Activated CD4-positive, alpha-beta T cell treated with anti-CD3 and anti-CD28 coated beads, Interleukin-2, amount 50 U/mL, for 4 hours (primary cell): Measurements from ENCODE around the gene CASS4.

Experiments
- DNase-seq, 2 experiments: peaks; one replicate each; pipeline ENCODE4 v3.0.0-alpha.2; 2020

Gene CASS4

GRCh38 chr20:56426026-56426425, 14.0 kb downstream of the CASS4 start:
- DNase-seq, result no peak

- no peak for DNase-seq
Measured at GRCh38 chr20:56426926-56427325, 14.9 kb downstream of the CASS4 start.

GRCh38 chr20:56427797-56428196, 15.7 kb downstream of the CASS4 start:
- no peak for DNase-seq

GRCh38 chr20:56428410-56428809, 16.4 kb downstream of the CASS4 start:
- no peak for DNase-seq

GRCh38 chr20:56428881-56429280, 16.8 kb downstream of the CASS4 start:
- DNase-seq, result no peak

GRCh38 chr20:56429502-56429901, 17.4 kb downstream of the CASS4 start:
- peak; percentile 62 to 70 for DNase-seq

GRCh38 chr20:56429941-56430340, 17.9 kb downstream of the CASS4 start:
- DNase-seq, result no peak

- DNase-seq, result no peak
Measured at GRCh38 chr20:56430461-56430860, 18.4 kb downstream of the CASS4 start.

- no peak for DNase-seq
Measured at GRCh38 chr20:56430957-56431356, 18.9 kb downstream of the CASS4 start.

- no peak for DNase-seq
Measured at GRCh38 chr20:56431471-56431870, 19.4 kb downstream of the CASS4 start.

- no peak for DNase-seq
Measured at GRCh38 chr20:56433221-56433879, 21.3 kb downstream of the CASS4 start.

GRCh38 chr20:56433880-56434255, 21.8 kb downstream of the CASS4 start:
- DNase-seq, result no peak

- no peak for DNase-seq
Measured at GRCh38 chr20:56437196-56437960, 25.3 kb downstream of the CASS4 start.

GRCh38 chr20:56438284-56438683, 26.2 kb downstream of the CASS4 start:
- no peak for DNase-seq

- no peak for DNase-seq
Measured at GRCh38 chr20:56439771-56440291, 27.8 kb downstream of the CASS4 start.

GRCh38 chr20:56440346-56441007, 28.4 kb downstream of the CASS4 start:
- no peak for DNase-seq

GRCh38 chr20:56442389-56443365, 30.6 kb downstream of the CASS4 start:
- no peak for DNase-seq

- no peak for DNase-seq
Measured at GRCh38 chr20:56443654-56444540, 31.8 kb downstream of the CASS4 start.

GRCh38 chr20:56445130-56445529, 33.1 kb downstream of the CASS4 start:
- DNase-seq, result no peak

- DNase-seq, result no peak
Measured at GRCh38 chr20:56445540-56445939, 33.5 kb downstream of the CASS4 start.

- no peak for DNase-seq
Measured at GRCh38 chr20:56447227-56447626, 35.2 kb downstream of the CASS4 start.

- DNase-seq, result no peak
Measured at GRCh38 chr20:56449459-56449858, 37.4 kb downstream of the CASS4 start.
